Measurements from ENCODE around the gene BUD31.

BUD31 gene

DNA sequence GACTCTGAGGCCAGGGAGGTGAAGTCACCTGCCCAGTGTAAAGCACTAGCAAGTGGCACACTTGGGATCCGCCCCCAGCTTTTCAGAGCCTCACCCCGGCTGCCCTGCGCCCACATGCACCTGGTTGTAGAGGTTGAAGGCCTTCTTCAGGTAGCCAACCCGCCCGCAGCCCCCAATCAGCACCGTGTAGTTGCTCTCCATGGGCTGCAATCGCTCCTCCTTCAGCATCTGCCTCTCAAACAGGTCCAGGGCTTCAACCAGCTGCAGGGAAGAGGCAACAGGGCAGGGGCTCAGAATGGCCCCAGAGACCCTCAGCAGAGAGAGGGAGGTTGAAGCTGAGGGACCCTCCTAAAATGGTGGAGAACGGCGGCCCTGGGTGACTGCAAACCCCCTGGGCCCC lies 24.4 kb downstream of the BUD31 start:
- DNase-seq (ENCODE audit: low read depth, low spot score), result no peak

DNA sequence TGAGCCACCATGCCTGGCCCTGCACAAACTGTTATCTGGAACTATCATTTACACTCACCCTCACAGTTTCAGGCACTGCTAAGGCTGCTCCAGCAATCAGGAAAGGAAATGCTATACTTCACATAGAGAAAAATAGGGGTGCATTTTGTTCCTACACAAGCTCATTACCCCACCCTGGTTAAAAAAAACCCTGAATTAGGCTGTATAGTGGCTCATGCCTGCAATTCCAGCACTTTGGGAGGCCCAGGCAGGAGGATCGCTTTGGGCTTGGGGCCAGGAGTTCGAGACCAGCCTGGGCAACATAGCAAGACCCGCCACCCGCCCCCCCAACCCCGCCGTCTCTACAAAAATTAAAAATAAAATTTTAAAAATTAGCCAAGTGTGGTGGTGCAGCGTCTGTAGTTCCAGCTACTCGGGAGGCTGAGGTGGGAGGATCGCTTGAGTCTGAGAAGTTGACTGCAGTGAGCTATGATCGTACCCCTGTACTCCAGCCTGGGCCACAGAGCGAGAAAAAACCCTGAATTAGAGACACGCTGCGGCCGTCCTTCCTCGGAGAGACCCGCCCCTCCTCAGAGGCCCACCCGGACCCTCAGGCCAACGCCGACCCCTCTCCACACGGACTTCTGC lies 29.3 kb downstream of the BUD31 start:
- DNase-seq (ENCODE audit: low read depth, low spot score), result no peak

- peak; percentile 76 for DNase-seq (ENCODE audit: low read depth, low spot score)
Measured at GRCh38 chr7:99438573-99439480, 30.1 kb downstream of the BUD31 start, which contains the start of the genes CPSF4 and PTCD1. Gene CPSF4 (plus strand): TSS chr7:99438943. CDS start chr7:99439083, 140 bp downstream. Gene PTCD1 (minus strand): TSS chr7:99438798. CDS start chr7:99435242, 3,556 bp downstream.

DNA sequence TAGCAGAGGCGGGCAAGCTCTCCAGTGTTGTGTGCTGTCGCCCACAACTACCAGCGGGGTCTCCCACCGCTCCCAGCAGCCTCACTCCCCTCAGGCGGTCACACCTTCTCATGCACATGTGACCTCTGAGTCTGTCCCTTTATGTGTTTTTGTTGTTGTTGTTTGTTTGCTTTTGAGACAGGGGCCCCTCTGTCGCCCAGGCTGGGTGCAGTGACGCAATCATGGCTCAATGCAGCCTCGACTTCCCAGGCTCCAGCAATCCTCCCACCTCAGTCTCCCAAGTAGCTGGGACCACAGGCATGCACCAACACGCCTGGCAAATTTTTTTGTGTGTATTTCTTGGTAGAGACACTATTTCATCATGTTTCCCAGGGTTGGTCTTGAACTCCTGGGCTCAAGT lies 31.4 kb downstream of the BUD31 start:
- DNase-seq (ENCODE audit: low read depth, low spot score), result no peak

GRCh38 chr7:99446096-99446495 lies 37.3 kb downstream of the BUD31 start:
- no peak for DNase-seq (ENCODE audit: low read depth, low spot score)

GRCh38 chr7:99447943-99448342 lies 39.2 kb downstream of the BUD31 start:
- no peak for DNase-seq (ENCODE audit: low read depth, low spot score)

DNA sequence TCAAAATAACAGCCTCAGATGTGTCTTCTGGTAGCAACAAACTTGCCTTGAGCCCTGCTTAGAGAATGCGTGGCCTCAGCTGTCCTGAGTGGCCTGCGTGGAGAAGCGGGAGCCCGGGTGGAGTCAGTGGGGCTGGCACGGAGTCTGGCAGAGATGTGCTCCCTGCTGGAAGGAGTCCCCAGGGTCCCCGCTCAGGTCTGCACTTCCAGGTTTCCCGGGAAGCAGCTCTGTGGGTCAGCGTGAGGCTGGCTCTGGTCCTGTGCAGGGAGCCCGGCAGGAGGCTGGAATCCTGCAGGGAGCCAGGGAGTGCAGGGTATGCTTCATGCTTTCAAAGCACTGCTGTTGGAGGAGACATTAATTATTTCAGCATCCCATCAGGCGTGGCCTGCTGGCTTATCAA lies 40.1 kb downstream of the BUD31 start:
- DNase-seq (ENCODE audit: low read depth, low spot score), result no peak

DNA sequence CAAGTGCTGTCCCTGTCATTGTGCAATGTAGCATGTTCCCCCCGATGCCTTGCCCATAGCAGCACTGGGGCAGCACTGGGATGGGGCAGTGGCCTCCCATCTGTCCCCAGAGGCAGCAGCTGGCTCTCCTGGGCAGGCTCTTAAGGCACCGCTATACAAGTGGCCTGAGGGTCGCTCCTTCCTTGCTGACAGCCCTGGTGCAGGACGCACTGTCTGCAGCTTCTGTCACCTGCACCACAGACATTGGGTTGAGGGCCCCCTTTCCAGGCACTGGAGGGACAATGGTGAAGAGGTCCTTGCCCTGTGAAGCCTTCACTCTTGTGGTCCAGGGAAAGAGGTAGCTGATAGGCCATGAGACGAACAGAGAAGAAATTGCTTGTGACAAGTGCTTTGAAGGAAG lies 40.6 kb downstream of the BUD31 start:
- no peak for DNase-seq (ENCODE audit: low read depth, low spot score)

DNA sequence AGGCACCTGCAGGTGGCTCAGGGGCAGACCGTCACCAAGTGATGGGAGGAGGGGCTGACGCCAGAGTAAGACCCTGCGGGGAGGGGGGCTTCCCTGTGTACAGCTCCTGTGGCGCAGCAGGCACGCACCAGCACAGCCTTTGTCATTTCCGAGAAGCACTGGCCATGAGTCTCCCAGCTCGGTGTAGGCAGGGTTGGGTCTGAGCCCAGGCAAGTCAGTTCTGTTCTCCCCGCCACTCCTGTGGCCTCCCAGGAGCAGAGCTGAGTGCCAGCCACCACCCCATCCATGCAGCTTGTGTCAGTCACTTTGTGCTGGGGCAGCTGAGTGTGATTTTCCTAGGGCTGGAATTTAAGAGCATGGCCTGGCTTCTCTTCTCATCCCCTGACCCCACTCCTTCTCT lies 43.2 kb downstream of the BUD31 start:
- no peak for DNase-seq (ENCODE audit: low read depth, low spot score)

GRCh38 chr7:99452541-99452940 lies 43.8 kb downstream of the BUD31 start:
- no peak for DNase-seq (ENCODE audit: low read depth, low spot score)

GRCh38 chr7:99453105-99453504 lies 44.3 kb downstream of the BUD31 start:
- DNase-seq (ENCODE audit: low read depth, low spot score), result no peak

GRCh38 chr7:99455874-99456273 lies 47.1 kb downstream of the BUD31 start:
- DNase-seq (ENCODE audit: low read depth, low spot score), result no peak

- DNase-seq (ENCODE audit: low read depth, low spot score), result no peak
Measured at GRCh38 chr7:99456288-99456687, 47.5 kb downstream of the BUD31 start.

DNA sequence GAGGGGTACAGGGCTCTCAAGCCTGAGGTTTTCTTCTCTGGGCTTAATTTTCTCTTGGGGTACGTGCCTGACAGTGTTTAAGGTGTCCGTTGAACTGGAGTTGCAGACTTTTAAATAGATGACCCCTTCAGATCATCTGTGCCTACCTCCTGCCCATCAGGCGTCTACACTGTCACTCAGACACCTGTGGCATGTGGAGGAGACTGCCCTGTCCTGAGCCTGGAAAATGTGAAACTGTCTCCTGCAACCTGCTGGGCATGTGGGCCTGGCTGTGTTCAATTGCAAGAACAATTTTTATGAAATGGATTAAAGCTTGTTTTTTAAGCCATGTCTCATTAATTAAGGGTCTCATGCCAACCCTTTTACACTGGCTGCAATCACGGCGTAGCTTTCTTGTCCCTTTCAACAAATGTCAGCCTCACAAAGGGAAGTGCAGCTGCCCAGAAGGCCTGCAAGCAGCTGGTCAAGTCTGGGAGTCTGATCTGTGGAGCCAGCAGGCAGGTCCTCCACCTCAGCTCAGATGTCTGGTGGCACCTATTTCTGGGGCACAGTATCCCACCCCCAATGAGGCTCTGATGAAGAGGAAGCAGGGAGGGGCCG lies 48.4 kb downstream of the BUD31 start:
- DNase-seq (ENCODE audit: low read depth, low spot score), result no peak

DNA sequence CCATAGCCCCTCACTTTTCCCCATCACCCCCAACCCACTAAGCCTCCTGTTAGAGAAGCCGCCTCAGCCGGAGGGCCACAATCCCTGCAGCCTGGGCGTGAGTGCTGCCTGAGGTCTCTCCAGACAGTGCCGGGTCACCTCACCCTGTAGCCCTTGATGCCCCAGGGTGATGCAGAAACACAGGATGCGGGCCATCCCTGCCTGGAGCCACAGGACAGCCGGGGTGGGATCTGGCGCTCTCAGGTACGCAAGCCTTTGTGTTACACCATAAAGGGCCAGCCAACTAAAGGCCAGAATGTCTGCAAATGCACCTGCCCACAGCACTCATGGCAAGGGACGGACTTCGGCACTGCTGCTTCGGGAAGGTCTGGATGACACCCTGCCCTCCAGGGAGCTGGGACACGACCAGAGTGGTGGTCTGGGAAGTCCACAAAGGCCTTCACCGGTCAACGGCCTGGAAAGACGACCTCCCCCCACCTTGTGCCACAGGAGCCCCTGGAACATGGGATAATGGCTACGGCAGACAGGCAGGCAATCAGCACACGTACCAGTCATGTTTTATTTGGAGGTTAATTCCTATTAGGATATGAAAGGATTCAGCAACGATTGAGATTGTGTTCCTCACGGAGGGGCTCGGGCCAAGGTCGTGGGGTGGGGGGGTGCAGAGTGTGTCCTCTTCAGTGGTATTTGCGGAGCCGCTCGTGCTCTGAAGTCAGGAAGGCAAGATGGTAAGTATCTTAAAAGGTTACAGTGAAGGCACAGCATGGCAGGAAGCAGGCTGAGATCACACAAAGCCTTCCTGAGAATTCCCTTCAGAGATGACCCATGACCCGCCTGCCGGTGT lies 49.1 kb downstream of the BUD31 start:
- no peak for DNase-seq (ENCODE audit: low read depth, low spot score)

- DNase-seq (ENCODE audit: low read depth, low spot score), result no peak
Measured at GRCh38 chr7:99459087-99459486, 50.3 kb downstream of the BUD31 start.

- no peak for DNase-seq (ENCODE audit: low read depth, low spot score)
Measured at GRCh38 chr7:99460651-99461050, 51.9 kb downstream of the BUD31 start.

DNA sequence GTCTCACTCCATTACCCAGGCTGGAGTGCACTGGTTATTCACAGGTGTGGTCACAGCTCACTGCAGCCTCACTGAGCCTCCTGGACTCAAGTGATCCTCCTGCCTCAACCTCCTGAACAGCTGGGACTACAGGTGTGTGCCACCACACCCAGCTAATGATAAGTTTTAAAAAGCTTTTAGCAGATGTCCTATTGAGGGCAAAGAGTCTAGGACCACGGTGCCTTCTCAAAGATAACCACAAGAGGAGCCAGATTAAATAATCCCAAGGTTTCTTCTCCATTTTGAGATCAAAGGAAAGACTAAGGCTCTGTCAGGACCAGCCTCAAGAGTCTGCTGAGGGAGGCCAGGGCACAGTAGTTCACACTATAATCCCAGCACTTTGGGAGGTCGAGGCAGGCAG lies 52.5 kb downstream of the BUD31 start:
- no peak for DNase-seq (ENCODE audit: low read depth, low spot score)

DNA sequence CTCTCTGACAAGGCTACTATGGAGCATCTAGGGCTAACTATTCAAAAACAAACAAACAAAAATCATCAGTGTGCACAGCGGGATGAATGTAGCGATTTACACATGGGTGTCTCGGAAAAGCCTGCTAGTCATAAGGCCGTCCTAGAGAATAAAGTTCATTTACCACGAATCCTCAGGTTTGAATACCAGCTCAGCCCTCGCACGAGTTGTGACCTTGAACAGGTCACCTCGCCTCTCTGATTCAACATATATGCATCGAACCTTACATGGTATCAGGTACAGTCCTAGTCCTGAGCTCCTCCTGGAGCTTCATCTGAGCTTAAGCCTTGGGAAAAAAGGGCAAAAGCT lies 56.6 kb downstream of the BUD31 start:
- no peak for DNase-seq (ENCODE audit: low read depth, low spot score)

GRCh38 chr7:99468336-99468918 lies 59.7 kb downstream of the BUD31 start:
- no peak for DNase-seq (ENCODE audit: low read depth, low spot score)

All from brain pericyte (primary cell).